Stimulated activated CD4-positive, alpha-beta T cell treated with anti-CD3 and anti-CD28 coated beads, Interleukin-12 subunit alpha, Interleukin-12 subunit beta, amount 100 ng/mL, for 24 hours (primary cell): ENCODE measurements around the gene ZIC3.
A peak's percentile ranks its signal among the peaks of the same experiment; 100 is the strongest.
"Not testable (repeated sequence)": the region's sequence is repeated elsewhere in the genome, so short reads cannot be mapped to it uniquely, and the experiment has no call there.

Experiments
- DNase-seq, 2 experiments: peaks; one replicate each; pipeline ENCODE4 v3.0.0-alpha.2; 2020; ENCODE audit warnings: low read depth in 2 of 2

Gene ZIC3

GRCh38 chrX:137565921-137566745, at the start of gene ZIC3:
TSS of gene ZIC3 (plus strand) at chrX:137566127. CDS start at chrX:137566692, 565 bp downstream.
- peak in 1 of 2 experiments; percentile 14 for DNase-seq

- DNase-seq, result no peak
Measured at GRCh38 chrX:137519459-137519858, 46.5 kb upstream of the ZIC3 start.

- no peak for DNase-seq
Measured at GRCh38 chrX:137545711-137546651, 19.9 kb upstream of the ZIC3 start.

GRCh38 chrX:137547291-137547690, 18.6 kb upstream of the ZIC3 start:
- no peak for DNase-seq

GRCh38 chrX:137548261-137548660, 17.7 kb upstream of the ZIC3 start:
- no peak for DNase-seq

GRCh38 chrX:137549073-137549472, 16.9 kb upstream of the ZIC3 start:
- no peak for DNase-seq

- no peak for DNase-seq
Measured at GRCh38 chrX:137549851-137550664, 15.9 kb upstream of the ZIC3 start.

- no peak for DNase-seq
Measured at GRCh38 chrX:137550665-137551261, 15.2 kb upstream of the ZIC3 start.

- not testable (repeated sequence) for DNase-seq
Measured at GRCh38 chrX:137552098-137552497, 13.8 kb upstream of the ZIC3 start.

GRCh38 chrX:137562096-137562495, 3.8 kb upstream of the ZIC3 start:
- DNase-seq, result no peak

- DNase-seq, result no peak
Measured at GRCh38 chrX:137563681-137564651, 2.0 kb upstream of the ZIC3 start.

GRCh38 chrX:137565318-137565904, 516 bp upstream of the ZIC3 start:
- DNase-seq, result no peak

GRCh38 chrX:137566746-137567679, 1.1 kb downstream of the ZIC3 start:
- no peak for DNase-seq

GRCh38 chrX:137567682-137568232, 1.8 kb downstream of the ZIC3 start:
- DNase-seq, result no peak

- no peak for DNase-seq
Measured at GRCh38 chrX:137568741-137569469, 3.0 kb downstream of the ZIC3 start.

GRCh38 chrX:137569470-137569891, 3.6 kb downstream of the ZIC3 start:
- DNase-seq, result no peak

GRCh38 chrX:137573324-137574101, 7.6 kb downstream of the ZIC3 start:
- DNase-seq, result no peak
